Skeletal muscle tissue (tissue), 4 donors: Measurements from ENCODE around the gene SCN4A. TPM values are rescaled to one million over a fixed set of nuclear protein-coding genes. Genes with fewer than 3 reads are reported as not detected.

Source experiments
- H3K27ac ChIP-seq: one replicate; pipeline ENCODE4 v1.7.0; 2013; ENCODE audit warnings: mild to moderate bottlenecking, low read depth, low read length, inconsistent platforms
- H3K27me3 ChIP-seq, 3 donors: one replicate each; pipeline ENCODE4 v1.7.0; 2013; ENCODE audit warnings: low read length in 3 of 3; ENCODE audit not compliant: control insufficient read depth in 3 of 3, insufficient read depth in 3 of 3
- H3K36me3 ChIP-seq, 3 donors: one replicate each; pipeline ENCODE4 v1.7.0; 2013; ENCODE audit warnings: low read length in 3 of 3; ENCODE audit not compliant: control insufficient read depth in 3 of 3, insufficient read depth in 3 of 3
- H3K4me1 ChIP-seq, 3 donors: one replicate each; pipeline ENCODE4 v1.7.0; 2013; ENCODE audit warnings: low read length in 3 of 3, mild to moderate bottlenecking in 3 of 3; ENCODE audit not compliant: control insufficient read depth in 3 of 3, insufficient read depth in 3 of 3
- H3K4me3 ChIP-seq, 3 donors: one replicate each; pipeline ENCODE4 v1.7.0; 2013; ENCODE audit warnings: low read length in 3 of 3
- H3K9ac ChIP-seq, 3 donors: one replicate each; pipeline ENCODE4 v1.7.0; 2013; ENCODE audit warnings: low read length in 3 of 3, mild to moderate bottlenecking in 3 of 3, moderate library complexity in 2 of 3, low read depth in 1 of 3
- H3K9me3 ChIP-seq, 3 donors: one replicate each; pipeline ENCODE4 v1.7.0; 2013; ENCODE audit warnings: low read length in 3 of 3; ENCODE audit not compliant: control insufficient read depth in 3 of 3
- total RNA-seq: library from RNA; depleted of rRNA; stranded (reverse); fragments of >200 nt; gene quantifications from one replicate; pipeline ENCODE4 v1.2.3, GENCODE V29; 2014
- donor health status: Osteomylitis.

SCN4A gene
- total RNA-seq, 1 donor from 2014 or later = 32.9 TPM

DNA sequence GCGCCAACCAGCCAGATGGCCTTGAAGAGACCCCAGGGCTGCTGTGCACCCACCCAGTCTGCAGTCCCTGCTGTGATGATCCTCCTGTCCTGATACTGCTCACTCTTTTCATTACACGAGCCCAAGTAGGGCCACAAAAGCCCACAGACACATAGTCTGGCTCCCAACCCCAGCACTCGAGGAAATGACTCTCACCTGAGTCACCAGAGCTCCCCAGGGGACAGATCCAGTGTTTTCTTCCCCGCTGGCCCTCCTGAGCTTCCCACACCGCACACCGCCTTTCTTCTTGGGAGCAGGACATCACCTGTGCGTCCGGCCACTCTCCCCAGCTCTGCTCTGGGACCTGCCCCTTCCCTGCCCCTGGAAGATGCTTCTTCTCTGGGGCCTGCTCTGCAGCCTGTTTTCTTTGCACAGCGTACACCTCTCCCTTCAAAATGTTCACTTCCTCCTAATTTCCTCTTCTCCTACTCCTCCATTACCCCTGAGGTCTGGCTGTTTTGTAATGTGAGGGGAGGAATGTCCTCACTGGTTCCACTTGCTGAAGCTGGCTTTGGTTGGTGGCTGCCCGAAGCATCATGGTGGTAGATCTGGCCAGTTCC lies 2.0 kb upstream of the SCN4A start:
- H3K27ac ChIP-seq = peak overlapping the region; percentile 90
- H3K4me1 ChIP-seq = peaks cover 66 to 81% (median 67%) of the 10 kb centered on the region in 3 donors
- no peaks in the 10 kb centered on the region for H3K9me3 ChIP-seq
- no peaks in the 10 kb centered on the region for H3K27me3 ChIP-seq
- H3K36me3 ChIP-seq = peaks cover 21 to 24% (median 22%) of the 10 kb centered on the region in 3 donors
- peak overlapping the region; percentile 55 to 77 (median 76) for H3K9ac ChIP-seq
- H3K4me3 ChIP-seq = peak overlapping the region in 2 of 3 donors; percentile 22 to 54

DNA sequence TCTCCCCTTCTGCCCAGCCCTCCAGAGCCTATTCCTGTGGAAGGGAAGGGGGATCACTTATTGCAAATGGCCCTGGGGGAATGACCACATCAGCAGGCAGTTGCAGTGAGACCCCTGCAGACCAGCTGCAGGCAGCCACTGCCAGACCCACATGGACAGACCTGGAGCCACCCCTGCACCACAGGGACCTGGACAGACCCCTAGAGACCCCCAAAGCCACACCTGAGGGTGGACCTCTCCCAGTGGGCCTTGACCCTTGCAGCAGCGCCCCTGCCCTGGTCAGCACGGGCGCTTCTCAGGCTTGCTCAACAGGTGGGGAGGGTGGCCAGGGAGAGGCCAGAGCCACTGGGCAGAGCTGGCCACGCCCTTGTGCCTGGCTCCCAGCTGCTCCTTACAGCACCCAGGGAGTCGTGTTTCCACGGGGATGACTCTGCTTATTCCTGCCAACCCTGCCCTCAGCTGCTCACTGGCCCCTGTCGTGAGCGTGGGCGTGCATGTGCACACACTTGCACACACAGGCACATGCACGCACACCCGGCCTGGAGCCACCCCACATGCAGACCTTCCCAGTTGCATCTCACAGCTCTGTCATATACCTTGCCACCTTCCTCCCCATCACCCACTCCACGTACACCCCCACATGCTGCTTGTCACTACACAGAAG lies 1.3 kb upstream of the SCN4A start:
- Histone ChIP-seq H3K9me3 (no peaks in the 10 kb centered on the region), H3K27me3 (no peaks in the 10 kb centered on the region), H3K4me3 (peak overlapping the region; percentile 14 to 54 (median 22)), H3K27ac (peak overlapping the region; percentile 90), H3K9ac (peak overlapping the region; percentile 55 to 77 (median 76)), H3K36me3 (peaks cover 21 to 30% (median 23%) of the 10 kb centered on the region in 3 donors), H3K4me1 (peaks cover 59 to 74% (median 61%) of the 10 kb centered on the region in 3 donors)

DNA sequence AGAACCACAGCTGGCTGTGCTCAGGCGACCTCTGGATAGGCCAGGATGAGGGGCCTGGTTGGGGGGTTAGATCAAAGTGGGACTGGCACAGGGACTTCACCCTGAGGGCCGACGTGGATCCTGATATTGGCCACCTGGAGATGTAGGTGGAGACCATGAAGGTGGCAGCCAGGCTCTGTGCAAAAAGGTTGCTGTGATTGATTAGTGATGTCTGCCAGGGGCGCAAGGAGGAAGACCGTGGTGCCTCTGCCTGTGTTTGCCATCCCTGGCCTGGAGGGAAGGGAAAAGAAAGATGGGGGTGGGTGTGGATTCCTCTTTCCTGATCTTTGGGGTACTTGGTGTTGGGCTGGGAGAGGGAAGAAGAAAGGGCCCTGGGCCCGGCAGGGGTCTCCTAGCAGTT lies 529 bp upstream of the SCN4A start:
- H3K9me3 ChIP-seq = no peaks in the 10 kb centered on the region
- peaks cover 21 to 31% (median 26%) of the 10 kb centered on the region in 3 donors for H3K36me3 ChIP-seq
- no peak overlapping the region for H3K4me3 ChIP-seq
- no peaks in the 10 kb centered on the region for H3K27me3 ChIP-seq
- H3K4me1 ChIP-seq = peaks cover 51 to 67% (median 53%) of the 10 kb centered on the region in 3 donors
- H3K9ac ChIP-seq = peak overlapping the region in 2 of 3 donors; percentile 34 to 76
- H3K27ac ChIP-seq = peak overlapping the region; percentile 90

DNA sequence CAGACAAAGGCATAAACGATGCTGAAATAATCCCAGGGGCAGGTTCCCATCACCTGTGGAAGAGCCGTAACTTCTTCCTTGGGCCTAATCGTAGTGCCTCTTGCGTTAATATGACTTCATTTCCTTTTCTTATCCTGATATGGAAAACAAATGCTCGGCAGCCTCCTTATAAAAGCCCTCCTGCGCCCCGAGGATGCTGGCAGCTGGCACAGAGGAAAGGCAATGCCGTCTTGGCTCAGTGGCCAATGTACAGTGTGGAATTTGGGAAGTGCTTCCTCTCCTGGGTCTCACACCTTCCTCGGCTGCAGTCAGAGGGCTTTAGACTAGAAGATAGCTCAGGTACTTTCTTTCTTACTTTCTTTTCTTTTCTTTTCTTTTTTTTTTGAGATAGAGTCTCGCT lies 3.4 kb downstream of the SCN4A start:
- H3K4me3 ChIP-seq = no peak overlapping the region
- no peaks in the 10 kb centered on the region for H3K9me3 ChIP-seq
- no peak overlapping the region for H3K27ac ChIP-seq
- no peak overlapping the region for H3K9ac ChIP-seq
- peaks cover 21 to 46% (median 23%) of the 10 kb centered on the region in 3 donors for H3K4me1 ChIP-seq
- peaks cover 39 to 55% (median 41%) of the 10 kb centered on the region in 3 donors for H3K36me3 ChIP-seq
- H3K27me3 ChIP-seq = no peaks in the 10 kb centered on the region

DNA sequence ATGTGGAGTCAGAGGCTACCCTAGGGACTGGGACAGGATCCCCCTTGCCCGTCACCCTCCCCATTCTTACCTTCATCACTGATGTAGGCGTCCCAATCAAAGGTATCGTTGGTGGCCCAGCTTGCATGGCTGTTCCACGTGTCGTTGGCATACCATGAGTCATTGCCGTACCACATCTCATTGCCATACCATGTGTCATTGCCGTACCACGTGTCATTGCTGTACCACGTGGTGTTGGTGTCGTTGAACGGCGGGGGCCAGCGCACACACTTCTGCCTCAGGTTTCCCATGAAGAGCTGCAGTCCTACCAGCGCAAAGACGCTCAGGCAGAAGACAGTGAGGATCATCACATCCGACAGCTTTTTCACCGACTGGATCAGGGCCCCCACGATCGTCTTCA lies 4.8 kb downstream of the SCN4A start:
- no peaks in the 10 kb centered on the region for H3K27me3 ChIP-seq
- no peaks in the 10 kb centered on the region for H3K9me3 ChIP-seq
- H3K4me3 ChIP-seq = no peak overlapping the region
- H3K9ac ChIP-seq = no peak overlapping the region
- peaks cover 40 to 57% (median 49%) of the 10 kb centered on the region in 3 donors for H3K36me3 ChIP-seq
- H3K4me1 ChIP-seq = peaks cover 21 to 46% (median 23%) of the 10 kb centered on the region in 3 donors
- peak overlapping the region; percentile 38 for H3K27ac ChIP-seq

DNA sequence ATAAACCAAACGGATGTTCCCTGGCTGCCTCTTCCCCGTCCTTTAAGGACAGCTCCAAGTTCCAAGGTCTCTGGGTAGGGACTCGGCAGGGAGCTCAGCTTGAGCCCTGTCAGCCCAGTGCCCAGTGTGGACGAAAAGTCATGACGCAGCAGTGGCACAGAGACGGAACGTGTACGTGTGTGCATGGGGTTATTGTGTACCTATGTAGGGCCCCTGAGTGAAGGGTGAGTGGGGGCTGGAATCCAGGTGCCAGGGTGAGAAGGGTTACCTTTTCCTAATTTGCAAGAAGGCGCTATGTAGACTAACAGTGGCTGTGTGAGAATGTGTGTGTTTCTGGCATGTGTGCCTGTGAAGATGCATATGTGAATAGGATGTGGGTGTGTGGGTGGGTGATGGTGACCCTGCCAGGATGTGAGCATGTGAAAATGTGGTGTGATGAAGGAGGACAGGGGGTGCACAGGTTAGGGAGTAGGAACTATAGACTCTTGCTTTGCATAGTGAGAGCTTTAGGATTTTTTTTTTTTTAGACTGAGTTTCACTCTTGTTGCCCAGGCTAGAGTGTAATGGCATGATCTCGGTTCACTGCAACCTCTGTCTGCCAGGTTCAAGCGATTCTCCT lies 6.0 kb downstream of the SCN4A start:
- peaks cover 40 to 52% (median 44%) of the 10 kb centered on the region in 3 donors for H3K36me3 ChIP-seq

DNA sequence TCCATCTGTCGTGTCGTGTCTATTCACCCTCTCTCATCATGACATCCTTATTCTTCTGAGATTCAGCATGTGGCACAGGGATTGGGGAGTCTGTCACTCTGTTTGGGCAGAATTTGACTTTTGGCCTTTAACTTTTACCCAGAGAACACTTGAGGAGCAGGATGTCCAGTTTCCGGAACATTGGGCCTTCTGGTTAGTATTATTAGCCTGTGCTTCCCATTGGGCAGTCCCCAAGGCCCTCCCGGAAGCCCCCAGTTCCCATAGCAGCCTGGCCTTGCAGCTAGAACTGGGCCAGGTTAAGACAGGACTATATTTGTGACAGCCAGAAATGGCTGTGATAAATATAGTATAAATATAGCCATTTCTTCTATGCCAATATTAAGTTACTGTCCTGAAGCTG lies 9.6 kb downstream of the SCN4A start:
- peak overlapping the region; percentile 89 for H3K27ac ChIP-seq
- peak overlapping the region in 2 of 3 donors; percentile 13 to 29 for H3K4me3 ChIP-seq
- no peaks in the 10 kb centered on the region for H3K27me3 ChIP-seq
- peak overlapping the region; percentile 11 to 70 (median 20) for H3K9ac ChIP-seq
- peaks cover 24 to 40% (median 35%) of the 10 kb centered on the region in 3 donors for H3K36me3 ChIP-seq
- H3K4me1 ChIP-seq = peaks cover 48 to 69% (median 56%) of the 10 kb centered on the region in 3 donors
- H3K9me3 ChIP-seq = no peaks in the 10 kb centered on the region

More for the DNA sequence above, 6.0 kb downstream of the SCN4A start:
- H3K4me1 ChIP-seq = peaks cover 27 to 47% (median 32%) of the 10 kb centered on the region in 3 donors
- H3K27me3 ChIP-seq = no peaks in the 10 kb centered on the region
- no peak overlapping the region for H3K9ac ChIP-seq
- H3K27ac ChIP-seq = no peak overlapping the region
- no peaks in the 10 kb centered on the region for H3K9me3 ChIP-seq
- no peak overlapping the region for H3K4me3 ChIP-seq

DNA sequence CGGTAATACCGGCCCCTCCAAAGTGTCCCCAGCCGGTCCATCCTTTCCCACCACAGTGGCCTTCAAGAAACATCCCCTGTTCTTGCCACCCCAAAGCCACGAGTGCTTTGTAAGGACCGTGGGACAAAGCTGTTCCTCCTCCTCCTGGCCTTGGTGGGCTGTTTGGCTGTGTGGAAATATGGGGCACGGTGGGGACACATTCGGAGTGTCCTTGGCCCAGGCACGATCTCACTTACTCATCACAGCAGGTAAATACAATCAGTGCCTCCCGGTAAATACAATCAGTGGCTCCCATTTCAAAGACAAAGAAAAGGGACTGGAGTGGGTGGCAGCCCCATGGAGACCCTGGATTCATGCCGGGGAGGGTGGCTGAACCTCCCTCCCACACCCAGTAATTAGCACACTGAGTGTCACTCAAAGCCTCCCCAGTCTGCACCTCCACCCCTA lies 10.4 kb downstream of the SCN4A start:
- H3K36me3 ChIP-seq = peaks cover 23 to 36% (median 31%) of the 10 kb centered on the region in 3 donors
- H3K9ac ChIP-seq = peak overlapping the region in 2 of 3 donors; percentile 20 to 70
- H3K27ac ChIP-seq = peak overlapping the region; percentile 89
- no peaks in the 10 kb centered on the region for H3K27me3 ChIP-seq
- no peaks in the 10 kb centered on the region for H3K9me3 ChIP-seq
- H3K4me3 ChIP-seq = no peak overlapping the region
- H3K4me1 ChIP-seq = peaks cover 48 to 70% (median 54%) of the 10 kb centered on the region in 3 donors

DNA sequence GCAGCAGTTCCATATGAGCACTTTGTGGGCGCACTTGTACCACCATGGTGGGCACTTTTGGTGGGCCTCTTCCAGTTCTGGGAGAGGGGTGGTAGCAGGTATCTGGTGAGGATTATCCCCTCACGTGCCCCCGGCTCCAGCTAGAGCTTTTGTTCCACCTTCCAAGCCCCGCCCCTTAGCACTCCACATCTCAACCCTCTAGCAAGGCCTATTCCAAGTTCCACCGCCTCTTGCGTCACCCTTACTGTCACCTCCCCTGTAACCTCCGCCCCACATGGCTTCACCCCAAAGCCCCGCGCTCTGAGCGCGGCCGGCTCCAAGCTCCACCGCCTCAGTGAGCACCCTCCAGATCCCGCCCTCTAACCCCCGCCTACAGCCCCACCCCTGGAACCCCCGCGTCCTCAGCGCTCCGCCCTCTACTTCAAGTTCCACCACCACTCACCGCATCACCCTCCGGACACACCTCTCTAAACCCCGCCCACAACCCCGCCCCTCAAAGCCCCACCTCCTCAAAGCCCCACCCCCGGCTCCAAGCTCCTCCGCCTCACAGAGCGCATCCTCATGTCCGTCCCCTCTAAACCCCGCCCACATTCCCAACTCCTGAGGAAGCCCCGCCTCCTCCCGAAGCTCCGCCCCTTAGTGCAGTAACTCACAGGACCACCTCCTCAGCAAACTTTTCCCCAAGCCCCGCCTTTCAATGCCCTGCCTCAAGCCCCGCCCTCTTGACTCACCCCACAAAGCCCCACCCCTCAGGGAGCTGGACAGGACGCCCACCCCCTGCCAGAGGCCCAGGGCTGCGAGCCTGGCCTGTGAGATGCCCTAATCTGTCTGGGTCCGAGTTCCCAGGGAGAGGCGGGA lies 11.1 kb downstream of the SCN4A start:
- H3K27me3 ChIP-seq = no peaks in the 10 kb centered on the region
- H3K9ac ChIP-seq = no peak overlapping the region
- H3K27ac ChIP-seq = peak overlapping the region; percentile 89
- H3K36me3 ChIP-seq = peaks cover 27 to 40% (median 34%) of the 10 kb centered on the region in 3 donors
- no peaks in the 10 kb centered on the region for H3K9me3 ChIP-seq
- peak overlapping the region in 2 of 3 donors; percentile 30 to 32 for H3K4me3 ChIP-seq
- H3K4me1 ChIP-seq = peaks cover 55 to 73% (median 61%) of the 10 kb centered on the region in 3 donors
